GM21717 (cell line): Measurements from ENCODE around the gene ZNF768.
A peak's percentile ranks its signal among the peaks of the same experiment; 100 is the strongest.
"Not testable (repeated sequence)": the region's sequence is repeated elsewhere in the genome, so short reads cannot be mapped to it uniquely, and the experiment has no call there.

Experiments used
- ATAC-seq: cut with Tn5 transposase; IDR thresholded peaks from one replicate; pipeline ENCODE4 v1.9.1; 2021; ENCODE audit warnings: mild to moderate bottlenecking, moderate library complexity; ENCODE audit not compliant: unreplicated experiment

The ZNF768 gene

GRCh38 chr16:30556125-30556473 is 29.7 kb upstream of the ZNF768 start:
- no peak for ATAC-seq

GRCh38 chr16:30555315-30556124 is 29.2 kb upstream of the ZNF768 start:
- no peak for ATAC-seq

GRCh38 chr16:30554557-30555314 is 28.4 kb upstream of the ZNF768 start:
- ATAC-seq = no peak

- no peak for ATAC-seq
Observed at GRCh38 chr16:30553393-30553899, 27.1 kb upstream of the ZNF768 start.

GRCh38 chr16:30552956-30553355 is 26.6 kb upstream of the ZNF768 start:
- ATAC-seq = no peak

- no peak for ATAC-seq
Observed at GRCh38 chr16:30551781-30552180, 25.4 kb upstream of the ZNF768 start.

GRCh38 chr16:30548416-30549253 is 22.3 kb upstream of the ZNF768 start:
- no peak for ATAC-seq

- no peak for ATAC-seq
Observed at GRCh38 chr16:30546115-30546514, 19.7 kb upstream of the ZNF768 start.

GRCh38 chr16:30543067-30543466 is 16.7 kb upstream of the ZNF768 start:
- no peak for ATAC-seq

GRCh38 chr16:30541502-30542329 is 15.3 kb upstream of the ZNF768 start:
- no peak for ATAC-seq

- not testable (repeated sequence) for ATAC-seq
Observed at GRCh38 chr16:30540916-30541464, 14.6 kb upstream of the ZNF768 start.

- not testable (repeated sequence) for ATAC-seq
Observed at GRCh38 chr16:30539986-30540526, 13.7 kb upstream of the ZNF768 start.

GRCh38 chr16:30539000-30539964 is 12.9 kb upstream of the ZNF768 start:
- no peak for ATAC-seq

- ATAC-seq = not testable (repeated sequence)
Observed at GRCh38 chr16:30536391-30537024, 10.1 kb upstream of the ZNF768 start.

GRCh38 chr16:30535777-30536190 is 9.4 kb upstream of the ZNF768 start:
- ATAC-seq = no peak

GRCh38 chr16:30535106-30535776 is 8.9 kb upstream of the ZNF768 start:
- ATAC-seq = no peak

GRCh38 chr16:30534368-30535105 is 8.2 kb upstream of the ZNF768 start, which contains the start of gene ZNF747:
Gene ZNF747, minus strand, starts transcription at chr16:30534858. Its CDS starts 179 bp downstream, at chr16:30534679.
- peak; percentile 51 for ATAC-seq
